AG20443 (cell line): ENCODE results near the gene F7.
"Not testable (repeated sequence)": the region's sequence is repeated elsewhere in the genome, so short reads cannot be mapped to it uniquely, and the experiment has no call there.

Experiments used
- DNase-seq: peaks from one replicate; pipeline ENCODE4 v3.0.0; 2012; ENCODE audit warnings: low spot score, mixed read lengths

The F7 gene

DNA sequence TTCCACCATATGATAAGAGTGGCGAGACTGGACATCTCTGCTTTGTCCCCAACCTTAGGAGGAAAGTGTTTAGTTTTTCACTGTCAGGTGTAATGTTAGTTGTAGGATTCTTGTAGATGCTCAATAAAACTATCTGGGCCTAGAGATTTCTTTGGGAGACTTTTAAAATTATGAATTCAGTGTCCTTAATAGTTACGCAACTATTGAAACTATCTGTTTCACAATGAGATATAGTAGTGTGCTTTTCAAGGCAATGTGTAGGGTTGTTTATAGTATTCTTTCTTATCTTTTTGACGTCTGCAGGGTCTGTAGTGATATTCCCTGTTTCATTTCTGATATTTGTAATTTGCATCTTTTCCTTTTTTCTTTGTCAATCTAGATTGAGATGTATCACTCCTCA, 33.2 kb upstream of the F7 start:
- no peak for DNase-seq

DNA sequence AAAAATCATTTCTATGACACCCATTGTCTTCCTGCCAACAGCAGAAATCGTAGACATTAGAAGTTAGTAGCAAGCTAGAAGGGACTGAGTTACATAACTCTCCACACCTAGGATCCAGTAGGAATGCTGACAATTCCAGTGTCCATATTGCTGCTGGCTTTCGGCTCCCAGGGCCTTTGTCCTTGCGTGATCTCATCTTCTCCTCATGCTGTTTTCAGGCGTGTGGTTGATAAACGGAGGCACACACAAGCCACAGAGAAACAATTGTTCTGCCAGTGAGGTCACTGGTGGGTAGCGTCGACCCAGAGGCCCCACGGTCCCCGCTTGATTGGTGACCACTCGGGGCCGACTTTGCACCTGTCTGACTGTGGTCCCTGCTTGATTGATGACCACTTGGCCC, 31.6 kb upstream of the F7 start:
- no peak for DNase-seq

DNA sequence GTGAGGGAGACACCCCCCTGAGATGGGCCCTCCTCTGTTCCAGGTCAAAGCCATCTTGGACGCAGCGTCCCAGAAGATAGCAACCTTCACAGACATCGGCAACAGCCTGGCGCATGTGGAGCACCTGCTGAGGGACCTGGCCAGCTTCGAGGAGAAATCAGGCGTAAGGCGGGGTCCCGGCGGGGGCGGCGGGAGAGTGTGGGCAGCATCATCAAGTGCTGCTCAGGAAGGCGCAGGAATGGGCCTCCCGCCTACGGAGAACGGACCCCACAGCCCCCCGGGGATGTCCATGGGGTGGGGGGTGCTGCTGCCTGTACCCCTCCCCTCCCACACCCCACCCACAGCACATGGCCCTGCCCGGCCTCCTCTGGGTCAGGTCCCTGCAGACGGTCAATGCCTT, 31.2 kb upstream of the F7 start:
- DNase-seq = no peak

DNA sequence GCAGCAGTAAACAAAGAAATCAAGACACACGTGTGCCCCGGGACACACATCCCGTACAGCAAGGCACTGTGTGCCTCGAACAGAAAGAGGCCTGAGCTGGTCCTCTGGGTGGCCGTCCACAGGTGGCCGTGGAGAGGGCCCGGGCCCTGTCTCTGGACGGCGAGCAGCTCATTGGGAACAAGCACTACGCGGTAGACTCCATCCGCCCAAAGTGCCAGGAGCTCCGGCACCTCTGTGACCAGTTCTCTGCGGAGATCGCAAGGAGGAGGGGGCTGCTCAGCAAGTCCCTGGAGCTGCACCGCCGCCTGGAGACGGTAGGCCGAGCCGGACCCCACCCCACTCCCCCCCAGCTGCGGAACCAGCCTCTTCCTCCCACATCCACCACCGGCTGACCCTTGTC, 30.7 kb upstream of the F7 start:
- DNase-seq = no peak

DNA sequence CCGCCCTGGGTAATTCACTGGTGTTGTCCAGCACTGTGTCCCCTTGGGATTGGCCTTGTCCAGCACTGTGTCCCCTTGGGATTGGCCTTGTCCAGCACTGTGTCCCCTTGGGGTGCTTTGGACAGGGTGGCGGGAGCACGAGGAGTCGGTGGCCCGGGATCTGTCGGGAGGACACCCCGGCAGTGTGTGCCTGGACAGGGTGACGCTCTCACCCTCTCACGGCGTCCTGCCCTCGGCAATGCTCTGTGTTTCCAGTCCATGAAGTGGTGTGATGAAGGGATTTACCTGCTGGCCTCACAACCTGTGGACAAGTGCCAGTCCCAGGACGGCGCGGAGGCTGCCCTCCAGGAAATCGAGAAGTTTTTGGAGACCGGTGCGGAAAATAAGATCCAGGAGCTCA, 29.9 kb upstream of the F7 start:
- DNase-seq = no peak

DNA sequence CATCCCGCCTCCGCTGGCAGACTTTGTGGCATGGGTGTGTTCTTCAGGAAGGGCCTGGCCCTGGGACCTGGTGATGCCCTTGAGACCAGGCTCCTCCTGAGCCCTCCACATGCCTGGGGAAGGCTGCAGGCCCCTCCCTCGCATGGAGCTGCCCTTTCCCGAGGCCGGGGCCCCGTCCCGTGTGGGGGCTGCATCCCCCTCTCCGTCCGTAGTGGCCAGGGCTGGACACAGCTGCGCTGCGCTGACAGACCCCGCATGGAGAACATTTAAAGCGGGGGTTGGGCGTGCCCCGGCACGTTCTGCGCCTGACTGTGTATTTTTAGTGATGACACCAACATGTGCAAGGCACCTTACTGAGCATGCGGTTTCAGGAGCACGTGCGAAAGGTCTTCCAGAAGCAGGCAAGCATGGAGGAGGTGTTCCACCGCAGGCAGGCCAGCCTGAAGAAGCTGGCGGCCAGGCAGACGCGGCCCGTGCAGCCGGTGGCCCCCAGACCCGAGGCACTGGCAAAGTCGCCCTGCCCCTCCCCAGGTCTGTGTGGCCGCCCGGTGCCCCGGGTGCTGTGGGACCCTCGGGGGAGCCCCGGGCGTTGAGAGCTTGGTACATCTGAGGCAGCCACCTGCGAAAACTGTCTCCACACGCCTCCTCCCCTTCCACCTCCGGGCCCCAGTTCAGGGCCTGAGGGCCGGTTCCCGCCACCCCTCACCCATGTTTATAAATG, 28.8 kb upstream of the F7 start:
- no peak for DNase-seq

DNA sequence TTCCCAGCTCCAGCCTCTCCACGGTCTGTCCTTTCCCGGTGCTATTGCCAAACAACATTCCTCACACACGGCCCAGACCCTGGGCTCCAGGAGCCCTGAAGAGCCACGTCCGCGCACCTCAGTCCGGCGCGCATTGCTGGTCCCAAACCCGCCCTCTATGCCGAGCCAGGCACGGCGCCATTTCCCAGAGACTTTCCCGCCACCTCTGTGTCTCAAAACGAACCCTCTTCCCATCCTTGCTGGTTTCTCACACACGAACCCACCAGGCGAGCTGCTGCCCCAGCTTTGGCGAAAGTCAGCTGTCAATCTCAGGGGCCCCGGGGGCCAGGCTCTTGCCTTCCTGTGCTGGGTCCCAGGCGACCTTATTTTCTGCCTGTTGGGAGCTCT, 28.0 kb upstream of the F7 start:
- no peak for DNase-seq

DNA sequence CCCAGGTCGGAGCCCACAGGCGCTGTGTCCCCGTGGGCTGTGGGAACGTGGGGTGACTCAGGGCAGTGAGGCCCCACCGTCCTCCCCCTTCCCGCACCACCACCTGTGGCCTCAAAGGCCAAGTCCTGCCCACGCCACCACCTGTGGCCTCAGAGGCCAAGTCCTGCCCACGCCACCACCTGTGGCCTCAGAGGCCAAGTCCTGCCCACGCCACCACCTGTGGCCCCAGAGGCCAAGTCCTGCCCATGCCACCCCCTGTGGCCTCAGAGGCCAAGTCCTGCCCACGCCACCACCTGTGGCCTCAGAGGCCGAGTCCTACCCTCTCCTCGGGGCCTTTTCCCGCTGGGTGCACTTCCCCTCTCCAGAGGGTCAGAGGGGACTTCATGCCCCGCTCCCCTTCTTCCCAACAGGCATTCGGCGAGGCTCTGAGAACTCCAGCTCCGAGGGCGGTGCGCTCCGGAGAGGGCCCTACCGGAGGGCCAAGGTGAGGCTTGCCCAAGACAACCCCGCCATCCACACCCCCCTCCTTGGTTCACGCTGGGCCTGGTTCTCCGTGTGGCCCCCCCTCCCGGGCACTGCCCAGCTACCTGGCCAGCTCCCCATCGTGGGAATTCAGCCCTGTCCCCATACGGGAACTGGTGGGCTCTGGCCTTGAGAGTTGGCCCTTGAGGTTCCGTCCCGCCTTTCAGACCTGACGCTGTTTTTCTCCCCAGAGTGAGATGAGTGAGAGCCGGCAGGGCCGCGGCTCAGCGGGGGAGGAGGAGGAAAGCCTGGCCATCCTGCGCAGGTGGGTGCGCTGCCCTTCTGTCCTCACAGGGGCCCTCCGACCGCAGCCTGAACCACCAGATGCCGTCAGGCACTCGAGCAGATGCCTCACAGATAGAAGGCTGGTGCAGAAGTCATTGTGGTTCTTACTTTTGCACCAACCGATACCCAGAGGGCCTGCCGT, 27.4 kb upstream of the F7 start:
- DNase-seq = no peak

DNA sequence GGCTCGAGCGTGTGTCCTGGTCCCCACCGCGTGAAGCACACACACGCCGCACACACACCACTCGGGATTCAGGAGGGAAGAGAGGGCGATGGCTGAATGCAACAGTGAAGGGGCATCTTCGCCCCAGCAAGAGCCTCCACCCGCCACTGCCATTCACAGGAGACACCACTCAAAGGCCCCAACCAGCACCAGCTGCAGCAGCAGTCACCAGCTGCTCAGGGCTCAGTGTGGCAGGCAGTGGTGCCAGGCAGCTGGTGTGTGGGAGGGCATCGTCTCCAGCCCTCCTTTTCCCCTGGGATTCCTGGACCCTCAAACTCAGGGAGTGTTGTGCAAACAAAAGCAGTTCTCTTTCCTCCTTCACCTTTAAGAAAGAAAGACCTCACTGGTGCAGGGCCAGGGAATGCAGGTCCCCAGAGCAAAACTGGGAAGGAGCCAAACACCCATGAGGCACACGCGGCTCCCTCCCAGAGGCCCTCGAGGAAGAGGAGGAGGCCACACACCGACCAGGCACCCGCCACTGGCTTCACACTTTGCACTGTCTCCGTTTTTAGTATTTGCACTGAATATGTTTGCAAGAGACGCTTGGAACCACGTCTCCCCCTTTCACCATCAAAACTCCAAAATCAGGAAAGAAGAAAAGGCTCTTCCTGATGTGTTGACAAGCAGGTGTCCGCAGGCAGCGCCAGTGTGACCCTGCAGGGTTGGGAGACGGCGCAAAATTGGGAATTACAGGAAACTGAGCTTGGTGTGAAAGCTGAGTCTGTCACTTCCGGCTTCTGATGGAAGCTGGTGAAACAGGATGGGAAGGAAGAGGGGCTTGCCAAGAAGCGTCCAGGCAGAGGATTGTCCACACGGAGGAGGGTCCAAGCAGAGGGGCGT, 26.4 kb upstream of the F7 start:
- DNase-seq = no peak

DNA sequence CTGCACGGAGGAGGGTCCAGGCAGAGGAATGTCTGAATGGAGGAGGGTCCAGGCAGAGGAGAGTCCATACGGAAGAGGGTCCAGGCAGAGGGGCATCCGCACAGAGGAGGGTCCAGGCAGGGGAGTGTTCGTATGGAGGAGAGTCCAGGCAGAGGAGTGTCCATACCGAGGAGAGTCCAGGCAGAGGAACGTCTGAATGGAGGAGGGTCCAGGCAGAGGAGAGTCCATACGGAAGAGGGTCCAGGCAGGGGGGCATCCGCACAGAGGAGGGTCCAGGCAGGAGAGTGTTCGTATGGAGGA, 25.9 kb upstream of the F7 start:
- DNase-seq = not testable (repeated sequence)

DNA sequence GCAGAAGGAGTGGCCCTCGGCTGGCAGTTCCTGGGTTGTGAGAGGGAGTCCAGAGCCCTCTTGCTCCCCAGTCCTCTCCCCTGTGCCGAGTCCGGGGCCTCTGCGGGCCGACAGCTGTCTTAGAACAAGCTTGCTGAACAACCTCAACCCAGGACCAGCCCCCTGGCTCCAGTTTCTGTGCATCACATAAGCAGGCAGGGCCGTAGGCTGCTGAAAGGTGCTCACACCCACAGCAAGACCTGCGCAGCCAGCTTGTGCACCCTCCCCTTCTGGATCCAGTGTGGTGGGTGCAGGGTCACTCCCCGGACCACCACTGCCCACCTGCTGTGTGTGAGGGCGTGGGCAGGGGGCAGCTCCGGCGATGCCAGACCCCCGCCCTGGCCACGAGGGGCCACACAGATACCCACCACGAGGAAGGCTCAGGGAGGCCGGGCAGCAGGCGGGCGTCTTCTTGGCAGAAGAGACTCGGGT, 25.2 kb upstream of the F7 start:
- no peak for DNase-seq

DNA sequence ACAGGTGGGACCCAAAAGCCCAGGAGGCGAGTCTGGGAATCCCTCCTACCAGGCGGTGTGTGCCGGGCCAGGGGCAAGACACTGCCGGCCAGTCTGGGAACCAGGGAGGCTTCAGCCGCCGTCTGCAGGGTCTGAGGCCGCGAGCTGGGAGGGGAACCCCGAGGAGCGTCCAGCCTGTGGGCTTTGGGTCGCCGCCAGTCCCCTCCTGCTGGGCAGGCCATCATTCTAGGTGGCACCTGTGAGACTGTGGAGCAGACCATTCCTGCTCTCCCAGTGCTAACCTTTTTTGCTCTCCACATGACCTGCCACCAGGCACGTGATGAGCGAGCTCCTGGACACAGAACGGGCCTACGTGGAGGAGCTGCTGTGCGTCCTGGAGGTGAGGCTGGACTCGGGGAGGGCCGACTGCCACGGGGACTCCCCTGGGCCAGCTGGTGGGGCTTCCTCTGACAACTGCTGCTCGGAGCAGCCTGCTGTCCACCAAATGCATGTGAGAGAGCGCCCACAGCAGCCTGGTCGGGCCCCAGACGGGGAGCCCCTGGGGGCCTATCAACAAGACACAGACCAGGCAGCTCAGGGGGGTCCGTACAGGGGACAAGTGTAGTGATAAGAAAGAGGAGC, 24.6 kb upstream of the F7 start:
- no peak for DNase-seq

DNA sequence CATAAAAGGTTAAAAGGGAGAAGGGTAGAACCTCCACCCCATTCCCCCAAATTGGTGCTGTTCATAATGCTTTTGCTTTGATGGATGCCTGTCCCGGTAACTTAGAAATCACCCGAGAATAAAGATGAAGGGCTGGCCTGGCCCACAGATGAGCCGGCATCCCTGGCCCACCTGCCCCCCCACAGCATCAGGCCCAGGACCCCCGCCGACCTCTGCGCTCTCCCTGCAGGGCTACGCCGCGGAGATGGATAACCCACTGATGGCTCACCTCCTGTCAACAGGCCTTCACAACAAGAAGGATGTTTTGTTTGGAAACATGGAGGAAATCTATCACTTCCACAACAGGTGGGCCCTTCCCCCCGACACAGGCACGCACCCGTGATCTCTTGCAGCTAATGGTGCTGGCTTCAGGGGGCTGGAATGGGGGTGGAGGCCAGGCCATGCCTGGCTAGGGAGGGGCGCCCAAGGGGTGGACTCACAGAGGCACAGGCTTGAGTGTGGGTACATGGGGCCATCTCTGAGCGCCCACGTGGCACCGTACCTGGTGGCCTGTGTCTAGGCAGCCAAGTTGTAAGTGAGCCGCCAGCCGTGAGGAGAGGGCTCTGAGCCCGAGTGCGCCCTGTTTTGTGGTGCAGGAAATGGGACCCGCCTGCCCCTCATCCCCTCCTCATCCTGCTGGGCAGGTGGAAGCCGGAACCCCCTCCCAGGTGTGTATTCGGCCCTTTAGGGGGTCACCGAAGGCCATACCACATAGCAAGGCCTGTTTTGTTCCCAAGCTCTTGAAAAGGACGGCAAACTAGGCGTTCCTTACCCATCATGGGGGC, 23.2 kb upstream of the F7 start:
- no peak for DNase-seq

DNA sequence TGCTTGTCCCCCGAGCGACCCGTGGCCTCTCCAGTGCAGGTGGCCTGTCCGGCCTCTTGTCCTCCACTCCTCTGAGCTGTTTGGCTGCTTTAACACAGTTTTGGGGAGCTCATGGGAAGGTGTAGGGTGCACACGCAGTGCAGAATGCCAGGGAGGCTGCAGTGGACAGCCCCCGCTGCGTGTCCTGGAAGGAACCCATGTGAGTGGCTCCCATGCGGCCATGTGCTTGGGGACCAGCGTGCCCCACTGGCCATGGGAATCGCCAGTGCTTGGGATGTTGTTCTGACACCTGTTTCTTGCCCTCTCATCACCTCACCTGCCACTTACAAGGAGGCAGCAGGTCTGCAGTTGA, 22.6 kb upstream of the F7 start:
- no peak for DNase-seq

DNA sequence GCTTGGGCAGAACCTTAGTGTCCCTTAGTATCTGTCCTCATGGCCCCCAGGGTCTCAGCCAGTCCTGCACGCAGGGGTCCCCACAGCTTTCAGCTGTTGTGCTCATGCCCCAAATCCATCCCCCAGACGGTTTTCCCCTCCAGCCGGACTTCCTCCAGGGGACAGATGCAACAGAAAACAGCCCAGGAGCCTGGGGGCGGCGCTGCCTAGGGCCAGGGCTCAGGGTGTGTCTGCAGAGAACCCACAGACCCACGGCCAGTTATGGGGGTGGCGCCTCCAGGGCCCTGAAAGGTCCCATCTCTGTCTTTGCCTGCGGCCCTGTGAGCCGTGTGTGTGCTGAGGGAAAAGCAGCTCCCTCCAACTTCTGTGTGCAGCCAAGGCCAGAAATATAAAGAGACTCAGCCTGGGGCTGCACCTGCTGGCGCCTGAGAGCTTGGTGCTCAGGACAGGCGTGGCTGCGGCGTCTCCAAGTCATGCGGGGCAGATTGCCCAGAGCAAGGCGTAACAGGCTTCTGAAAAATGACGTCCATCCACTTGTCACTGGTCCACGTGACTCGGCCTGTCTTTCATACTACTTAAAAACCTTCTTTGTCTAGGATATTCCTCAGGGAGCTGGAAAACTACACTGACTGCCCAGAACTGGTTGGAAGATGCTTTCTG, 22.1 kb upstream of the F7 start:
- peak; percentile 45 for DNase-seq

DNA sequence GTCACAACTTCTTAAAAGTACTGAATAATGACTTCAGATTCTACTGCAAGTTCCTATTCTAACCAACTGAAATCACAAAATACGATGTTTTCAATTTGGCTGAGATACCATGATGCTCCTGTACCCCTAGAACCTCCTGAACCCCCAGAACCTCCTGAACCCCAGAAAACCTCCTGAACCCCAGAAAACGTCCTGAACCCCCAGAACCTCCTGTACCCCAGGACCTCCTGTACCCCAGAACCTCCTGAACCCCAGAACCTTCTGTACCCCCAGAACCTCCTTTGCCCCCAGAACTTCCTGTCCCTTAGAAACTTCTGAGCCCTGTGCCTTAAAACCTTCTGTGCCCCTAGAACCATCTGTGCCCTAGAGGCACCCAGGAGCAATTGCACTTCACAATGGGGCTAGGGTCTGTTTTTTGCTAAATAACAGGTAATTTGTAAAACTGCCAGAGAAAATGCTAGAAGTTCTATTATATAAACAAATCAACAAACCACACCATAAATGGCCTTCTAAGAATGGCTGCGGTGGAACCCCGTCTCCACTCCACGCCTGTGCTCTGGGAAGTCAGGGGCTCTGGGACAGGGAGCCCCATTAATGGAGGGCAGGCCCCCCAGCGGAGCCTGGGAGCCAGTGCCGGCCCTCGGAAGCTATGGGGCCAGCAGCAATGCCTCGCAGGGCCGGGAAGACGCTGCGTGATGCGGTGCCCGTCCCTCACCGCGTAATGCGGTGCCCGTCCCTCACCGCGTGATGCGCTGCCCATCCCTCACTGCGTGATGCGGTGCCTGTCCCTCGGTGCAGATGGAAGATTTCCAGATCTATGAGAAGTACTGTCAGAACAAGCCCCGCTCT, 21.3 kb upstream of the F7 start:
- no peak for DNase-seq

DNA sequence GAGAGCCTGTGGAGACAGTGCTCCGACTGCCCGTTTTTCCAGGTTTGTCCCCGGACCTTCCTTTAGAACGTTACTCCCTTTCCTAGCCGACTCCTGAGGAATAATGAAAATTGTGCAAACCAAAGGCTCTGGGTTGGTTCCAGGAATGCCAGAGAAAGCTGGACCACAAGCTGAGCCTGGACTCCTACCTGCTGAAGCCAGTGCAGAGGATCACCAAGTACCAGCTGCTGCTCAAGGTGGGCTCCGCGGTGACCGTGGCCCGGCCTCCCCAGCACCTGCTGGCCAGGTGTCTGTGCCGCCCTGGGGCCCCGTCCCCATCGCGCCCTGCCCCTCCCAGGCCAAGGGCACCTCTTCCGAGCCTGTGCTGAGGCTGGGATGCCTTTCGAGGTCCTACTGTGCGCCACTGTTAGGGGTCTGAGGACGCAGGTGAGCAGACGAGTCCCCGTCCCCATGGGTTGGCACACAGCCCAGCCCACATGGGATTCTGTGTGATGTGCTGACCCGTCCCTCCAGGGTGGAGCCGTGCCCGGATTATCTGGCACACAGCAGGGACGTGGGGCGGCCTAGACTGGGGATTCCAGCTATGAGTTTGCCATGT, 20.5 kb upstream of the F7 start:
- DNase-seq = no peak

DNA sequence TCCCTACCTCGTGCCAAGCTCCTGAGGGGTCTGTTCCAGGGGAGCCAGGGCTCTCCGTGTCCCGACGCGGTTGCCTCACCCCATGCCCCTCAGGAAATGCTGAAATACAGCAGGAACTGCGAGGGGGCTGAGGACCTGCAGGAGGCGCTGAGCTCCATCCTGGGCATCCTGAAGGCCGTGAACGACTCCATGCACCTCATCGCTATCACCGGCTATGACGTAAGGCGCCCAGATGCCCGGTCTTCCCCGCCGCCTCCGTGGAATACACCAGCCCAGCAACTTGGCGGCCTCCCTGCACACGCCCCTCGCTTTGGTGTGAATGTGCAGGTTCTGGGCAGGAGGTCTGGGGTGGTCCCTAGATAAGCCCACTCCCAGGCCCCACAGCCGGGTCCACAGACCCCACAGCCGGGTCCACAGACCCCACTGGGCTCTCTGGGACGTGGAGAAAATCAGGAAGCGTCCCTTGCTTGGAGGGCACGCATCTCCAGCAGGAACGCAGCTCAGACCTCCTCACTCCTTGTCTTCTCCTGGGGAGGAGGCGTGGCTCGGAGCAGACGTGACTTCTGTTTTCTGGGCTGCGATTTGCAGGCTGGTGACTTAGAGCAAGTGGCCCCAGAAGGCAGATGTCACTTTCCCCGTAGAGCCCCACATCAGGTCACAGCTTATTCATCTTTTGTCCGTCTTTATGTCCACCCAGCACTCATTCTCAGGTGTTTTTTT, 19.4 kb upstream of the F7 start:
- no peak for DNase-seq
